Kidney (tissue), 14 donors: Measurements from ENCODE around the gene DBN1. TPM values are rescaled to one million over a fixed set of nuclear protein-coding genes. Genes with fewer than 3 reads are reported as not detected.
"Not testable (repeated sequence)": the region's sequence is repeated elsewhere in the genome, so short reads cannot be mapped to it uniquely, and the experiment has no call there.

Source experiments
- DNase-seq, 5 donors: peaks; one replicate each; pipeline ENCODE4 v3.0.0-alpha.2; 2013 to 2020
- FAIRE-seq: peaks from 2 replicates; lab custom pipeline; 2012; peaks lifted over from hg19 to GRCh38; lab: Jason Lieb, UNC
- H3K27ac ChIP-seq, 2 donors: one replicate each; pipeline ENCODE4 v1.7.0; 2013; ENCODE audit warnings: low read depth in 2 of 2, low read length in 2 of 2, inconsistent platforms in 1 of 2
- H3K27me3 ChIP-seq: one replicate; pipeline ENCODE4 v1.7.1; 2013; ENCODE audit warnings: low read length, inconsistent platforms; ENCODE audit not compliant: control insufficient read depth, insufficient read depth
- H3K36me3 ChIP-seq, 3 donors: one replicate each; pipeline versions ENCODE4 v1.7.0 to v1.7.1; 2013; ENCODE audit warnings: low read length in 3 of 3, control low read depth in 1 of 3, inconsistent platforms in 1 of 3; ENCODE audit not compliant: insufficient read depth in 3 of 3, control insufficient read depth in 2 of 3
- H3K4me1 ChIP-seq, 3 donors: one replicate each; pipeline versions ENCODE4 v1.7.0 to v1.7.1; 2013; ENCODE audit warnings: low read length in 3 of 3, inconsistent platforms in 1 of 3, low read depth in 1 of 3; ENCODE audit not compliant: control insufficient read depth in 2 of 3, insufficient read depth in 2 of 3
- H3K4me3 ChIP-seq, 3 donors: one replicate each; pipeline versions ENCODE4 v1.7.0 to v1.8.1; 2013; ENCODE audit warnings: low read length in 3 of 3, control low read depth in 1 of 3, inconsistent platforms in 1 of 3
- H3K9ac ChIP-seq, 3 donors: one replicate each; pipeline versions ENCODE4 v1.7.0 to v1.7.1; 2013; ENCODE audit warnings: low read length in 3 of 3, control low read depth in 1 of 3, inconsistent platforms in 1 of 3
- H3K9me3 ChIP-seq, 3 donors: one replicate each; pipeline versions ENCODE4 v1.7.0 to v1.7.1; 2013; ENCODE audit warnings: low read length in 3 of 3, control low read depth in 1 of 3, inconsistent platforms in 1 of 3; ENCODE audit not compliant: control insufficient read depth in 2 of 3, insufficient read depth in 1 of 3
- CTCF ChIP-seq: IDR thresholded peaks from 3 replicates; pipeline ENCODE4 v1.5.1; 2012; ENCODE audit warnings: mild to moderate bottlenecking, moderate library complexity, borderline replicate concordance; ENCODE audit not compliant: insufficient read depth; ENCODE audit errors: extremely low read depth
- intact Hi-C: fragments of 100-400 bp; cut with DNase I; formaldehyde crosslinking; loops from one replicate; pipeline ENCODE4 v1.11.1; 2022
- polyA plus RNA-seq: library from polyadenylated mRNA; stranded (reverse); fragments of 350-450 nt; fragmentation: Illumina TruSeq; extraction: RNeasy Lipid Tissue Mini Kit (QIAGEN cat#74804); gene quantifications from one replicate; pipeline ENCODE4 v1.2.3, GENCODE V29; 2014; ENCODE audit warnings: low read depth, low replicate concordance; ENCODE audit not compliant: insufficient read depth
- total RNA-seq: library from RNA; stranded (reverse); fragmentation: NEBNext Ultra II Directional; extraction: Animal tissue kit (Norgen Biotek cat#: 25700); gene quantifications from one replicate; pipeline ENCODE4 v1.2.1, GENCODE V29; 2021
- donor health status: control.
- donor health status: control.
- donor health status: control.
- donor health status: control.
- donor health status: control.
- donor health status: DM: yes; HTN: yes; CAD: no.
- donor health status: Normal renal cell carcinoma (clear cell type).

The DBN1 gene
- total and polyA plus RNA-seq, 2 donors from 2014 or later = 56.5 to 64.2 TPM

GRCh38 chr5:177425196-177425800 lies 48.1 kb downstream of the DBN1 start:
- FAIRE-seq (no peak), DNase-seq (no peak)

GRCh38 chr5:177423671-177424070 lies 49.8 kb downstream of the DBN1 start:
- DNase-seq (no peak), FAIRE-seq (no peak)
- Histone ChIP-seq H3K4me3 (no peak overlapping the region), H3K4me1 (peaks cover 3 to 17% (median 16%) of the 10 kb centered on the region in 3 donors), H3K9me3 (no peaks in the 10 kb centered on the region), H3K36me3 (no peaks in the 10 kb centered on the region), H3K27ac (no peak overlapping the region), H3K27me3 (no peaks in the 10 kb centered on the region), H3K9ac (no peak overlapping the region)
- TF ChIP-seq CTCF = no peak
- intact Hi-C loops = no loop called here

More at GRCh38 chr5:177425196-177425800, 48.1 kb downstream of the DBN1 start:
- TF ChIP-seq CTCF = no peak
- Histone ChIP-seq H3K27me3 (no peaks in the 10 kb centered on the region), H3K9me3 (no peaks in the 10 kb centered on the region), H3K36me3 (peaks cover 0 to 2% (median 0%) of the 10 kb centered on the region in 3 donors), H3K27ac (peak overlapping the region; percentile 98), H3K9ac (peak overlapping the region; percentile 40 to 61 (median 44)), H3K4me1 (peaks cover 3 to 17% (median 16%) of the 10 kb centered on the region in 3 donors), H3K4me3 (peak overlapping the region; percentile 69 to 75 (median 71))
- intact Hi-C loops = no loop called here

DNA sequence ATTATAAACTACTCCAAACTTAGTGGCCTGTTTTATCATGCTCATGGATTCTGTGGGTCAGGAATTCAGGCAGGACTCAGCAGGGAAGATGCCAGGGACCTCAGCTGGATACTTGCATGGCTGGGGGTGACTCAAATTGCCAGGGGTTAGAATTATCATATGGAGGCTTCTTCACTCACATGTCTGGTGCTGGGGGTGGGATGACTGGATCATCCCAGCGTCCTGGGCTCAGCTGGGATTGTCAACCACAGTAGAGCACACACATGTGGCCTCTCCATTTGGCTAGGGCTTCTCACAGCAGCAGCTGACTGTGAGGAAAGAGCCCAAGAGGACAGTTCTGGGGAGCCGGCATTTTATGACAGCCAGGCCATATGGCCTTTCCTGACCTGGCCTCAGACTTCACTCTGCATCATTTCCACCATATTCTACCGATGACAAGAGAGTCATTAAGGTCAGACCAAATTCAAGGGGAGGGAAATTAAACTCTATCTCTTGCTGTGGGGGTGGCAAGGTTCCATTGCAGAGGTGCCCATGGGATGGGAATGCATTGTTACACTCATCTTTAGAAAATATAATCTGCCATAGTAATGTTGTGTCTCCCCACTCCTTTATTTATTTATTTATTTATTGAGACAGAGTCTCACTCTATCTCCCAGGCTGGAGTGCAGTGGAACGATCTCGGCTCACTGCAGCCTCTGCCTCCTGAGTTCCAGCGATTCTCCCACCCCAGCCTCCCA lies 52.2 kb downstream of the DBN1 start:
- Histone ChIP-seq H3K4me3 (no peak overlapping the region), H3K27ac (no peak overlapping the region), H3K27me3 (no peaks in the 10 kb centered on the region), H3K36me3 (no peaks in the 10 kb centered on the region), H3K4me1 (peaks cover 0 to 9% (median 5%) of the 10 kb centered on the region in 3 donors), H3K9ac (no peak overlapping the region), H3K9me3 (no peaks in the 10 kb centered on the region)
- no peak for FAIRE-seq
- intact Hi-C loops = no loop called here
- DNase-seq = no peak
- no peak for TF ChIP-seq CTCF

GRCh38 chr5:177420472-177420871 lies 53.0 kb downstream of the DBN1 start:
- H3K4me1 ChIP-seq, H3K4me3 ChIP-seq, H3K27ac ChIP-seq, H3K9ac ChIP-seq, H3K9me3 ChIP-seq, H3K36me3 ChIP-seq, H3K27me3 ChIP-seq, intact Hi-C loops, DNase-seq, FAIRE-seq: not testable (repeated sequence)
